ENCODE results near the gene BTN3A1.

GRCh38 chr6:26380256-26380655 lies 21.8 kb upstream of the BTN3A1 start:
- TF ChIP-seq POLR2AphosphoS5 (IDR thresholded peaks at IDR 0.05; ENCODE audit: low read depth, low read length) (no peak), TAF1 (IDR thresholded peaks at IDR 0.05; ENCODE audit: low read depth, low read length) (no peak), SPI1 (IDR thresholded peaks at IDR 0.05; ENCODE audit: low read depth, low read length) (no peak), POLR2A (IDR thresholded peaks at IDR 0.05; ENCODE audit: low read depth, low read length) (no peak)
